Measurements from ENCODE around the gene C16orf86.
A peak's percentile ranks its signal among the peaks of the same experiment; 100 is the strongest.

Gene C16orf86

GRCh38 chr16:67658849-67659674, 7.6 kb upstream of the C16orf86 start:
- H3K4me3 ChIP-seq (ENCODE audit: low read length) = peak overlapping the region; percentile 64; the same call in 1 of the 2 replicates
- no peak for TF ChIP-seq ZNF274 (IDR thresholded peaks at IDR 0.05; ENCODE audit: low read depth, low read length)

- H3K4me3 ChIP-seq (ENCODE audit: low read length) = peak within 1 kb of the TSS; percentile 64
- TF ChIP-seq ZNF274 (IDR thresholded peaks at IDR 0.05; ENCODE audit: low read depth, low read length) = no peak
Observed at GRCh38 chr16:67659675-67660563, 6.7 kb upstream of the C16orf86 start, which contains the start of gene ACD. ACD (minus strand) TSS chr16:67660260; CDS start chr16:67660220, 40 bp downstream.

- no peak for TF ChIP-seq ZNF274 (IDR thresholded peaks at IDR 0.05; ENCODE audit: low read depth, low read length)
Observed at GRCh38 chr16:67660564-67661028, 6.0 kb upstream of the C16orf86 start, which contains the start of gene PARD6A. PARD6A (plus strand) TSS chr16:67660960; CDS start chr16:67661039, 79 bp downstream.

GRCh38 chr16:67661101-67661761, 5.4 kb upstream of the C16orf86 start:
- no peak for TF ChIP-seq ZNF274 (IDR thresholded peaks at IDR 0.05; ENCODE audit: low read depth, low read length)

More at GRCh38 chr16:67660564-67661028, 6.0 kb upstream of the C16orf86 start, which contains the start of gene PARD6A:
- peak within 1 kb of the TSS; percentile 64 for H3K4me3 ChIP-seq (ENCODE audit: low read length)

GRCh38 chr16:67661886-67662652, 4.5 kb upstream of the C16orf86 start:
- TF ChIP-seq ZNF274 (IDR thresholded peaks at IDR 0.05; ENCODE audit: low read depth, low read length) = no peak
- no peak overlapping the region for H3K4me3 ChIP-seq (ENCODE audit: low read length)

More at GRCh38 chr16:67661101-67661761, 5.4 kb upstream of the C16orf86 start:
- peak overlapping the region; percentile 50; the same call in 1 of the 2 replicates for H3K4me3 ChIP-seq (ENCODE audit: low read length)

DNA sequence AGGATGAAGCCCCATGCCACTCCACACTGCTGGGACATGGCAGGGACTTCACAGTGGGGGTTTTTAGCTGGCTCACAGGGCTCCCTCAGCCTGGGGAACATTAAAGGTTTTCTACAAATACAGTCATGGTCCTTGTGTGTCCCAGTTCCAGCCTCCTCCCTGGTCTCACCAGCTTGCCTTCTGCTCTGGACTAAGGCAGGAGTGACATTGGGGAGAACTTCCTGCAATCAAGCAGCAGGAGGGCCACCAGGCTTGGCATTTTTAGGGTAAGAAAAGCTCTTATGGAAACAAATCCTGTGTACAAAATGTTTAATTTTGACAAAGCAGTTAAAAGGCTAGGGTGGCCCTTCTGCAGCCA, 4.0 kb upstream of the C16orf86 start:
- H3K4me3 ChIP-seq (ENCODE audit: low read length) = no peak overlapping the region
- no peak for TF ChIP-seq ZNF274 (IDR thresholded peaks at IDR 0.05; ENCODE audit: low read depth, low read length)

DNA sequence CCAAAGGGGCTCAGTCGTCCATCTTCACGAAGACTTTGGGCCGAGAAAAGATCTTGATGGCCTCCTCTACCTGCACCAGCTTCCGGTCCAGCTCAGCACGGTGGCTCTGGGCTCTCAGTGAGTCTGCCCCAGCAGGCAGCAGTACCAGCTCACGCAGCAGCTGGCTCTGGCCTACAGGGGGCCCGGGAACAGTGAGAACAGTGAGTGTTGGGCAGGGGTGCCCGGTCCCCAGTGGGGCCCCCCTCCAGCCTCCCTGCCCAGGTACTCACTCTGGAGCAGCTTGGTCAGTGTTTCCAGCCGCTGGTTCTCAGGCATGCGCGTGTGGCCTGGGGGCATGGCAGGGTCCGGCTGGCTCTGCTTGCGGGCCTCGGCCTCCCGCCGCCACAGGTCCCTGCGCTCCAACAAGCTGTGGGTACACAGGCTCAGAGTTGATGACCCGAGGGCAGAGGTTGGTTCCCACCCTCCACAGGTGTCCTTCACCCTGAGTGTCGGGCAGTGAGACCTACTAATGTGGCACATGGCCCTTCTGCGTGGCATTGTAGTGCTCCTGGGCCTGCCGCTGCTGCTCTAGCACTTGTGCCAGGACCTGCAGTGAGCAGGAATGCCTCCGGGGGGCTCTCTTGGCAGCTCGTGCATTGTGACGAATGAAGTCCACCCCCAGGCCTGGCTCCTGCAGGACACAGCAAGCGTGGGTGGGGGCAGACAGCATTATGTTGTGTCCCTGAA, 3.3 kb upstream of the C16orf86 start:
- no peak for TF ChIP-seq ZNF274 (IDR thresholded peaks at IDR 0.05; ENCODE audit: low read depth, low read length)
- H3K4me3 ChIP-seq (ENCODE audit: low read length) = no peak overlapping the region

- TF ChIP-seq ZNF274 (IDR thresholded peaks at IDR 0.05; ENCODE audit: low read depth, low read length) = no peak
- H3K4me3 ChIP-seq (ENCODE audit: low read length) = no peak overlapping the region
Observed at GRCh38 chr16:67663877-67664222, 2.8 kb upstream of the C16orf86 start.

GRCh38 chr16:67664258-67664657, 2.4 kb upstream of the C16orf86 start:
- H3K4me3 ChIP-seq (ENCODE audit: low read length) = no peak overlapping the region
- no peak for TF ChIP-seq ZNF274 (IDR thresholded peaks at IDR 0.05; ENCODE audit: low read depth, low read length)

GRCh38 chr16:67664871-67665270, 1.7 kb upstream of the C16orf86 start:
- H3K4me3 ChIP-seq (ENCODE audit: low read length) = no peak overlapping the region
- TF ChIP-seq ZNF274 (IDR thresholded peaks at IDR 0.05; ENCODE audit: low read depth, low read length) = no peak

GRCh38 chr16:67665598-67665997, 1.0 kb upstream of the C16orf86 start:
- peak overlapping the region; percentile 76; the same call in 1 of the 2 replicates for H3K4me3 ChIP-seq (ENCODE audit: low read length)
- TF ChIP-seq ZNF274 (IDR thresholded peaks at IDR 0.05; ENCODE audit: low read depth, low read length) = no peak

DNA sequence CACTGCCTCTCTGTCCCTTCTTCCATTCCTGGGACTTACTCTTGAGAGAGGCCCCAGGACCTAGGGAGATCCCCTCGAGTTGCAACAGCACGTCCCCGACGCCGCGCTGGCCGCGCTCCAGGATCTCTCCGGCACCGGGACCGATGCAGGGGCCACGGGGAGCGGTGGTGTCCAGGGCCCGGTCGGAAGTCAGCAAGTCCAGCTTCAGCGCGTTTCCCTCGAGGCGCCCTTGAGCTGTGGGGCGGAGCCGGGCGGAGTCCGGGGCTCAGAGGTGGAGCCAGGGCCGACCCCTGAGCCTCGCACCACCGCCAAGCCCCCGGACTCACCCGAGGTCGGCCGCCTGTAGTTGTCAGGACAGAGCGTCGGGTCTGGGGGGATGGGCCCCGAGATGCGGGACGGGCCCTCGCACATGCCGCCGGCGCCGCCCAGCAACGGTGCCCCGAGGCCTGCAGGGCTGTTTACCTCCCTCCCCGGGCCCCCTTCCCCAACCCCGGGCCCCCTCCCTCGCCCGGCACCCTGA, 522 bp upstream of the C16orf86 start:
- H3K4me3 ChIP-seq (ENCODE audit: low read length) = peak overlapping the region; percentile 76; the same call in 1 of the 2 replicates
- TF ChIP-seq ZNF274 (IDR thresholded peaks at IDR 0.05; ENCODE audit: low read depth, low read length) = no peak

Measured in GM08714 (cell line).